OCI-LY1 (cell line): ENCODE results near the gene SMIM43.

ENCODE experiments used
- EZH2 ChIP-seq: fragments of 200-600 bp; sonication (generic), shearing (Covaris generic); IDR thresholded peaks from 2 replicates; pipeline ENCODE4 v1.8.0; 2017; ENCODE audit warnings: borderline replicate concordance, mixed run types, mild to moderate bottlenecking, antibody characterized with exemption, low read length, moderate library complexity, mixed read lengths
- TF ChIP-seq, protein P1 (sequence below): fragments of 200-600 bp; sonication (generic), shearing (Covaris generic); IDR thresholded peaks from 2 replicates; pipeline ENCODE4 v1.5.1; 2017; ENCODE audit warnings: mild to moderate bottlenecking, antibody characterized with exemption, low read length, moderate library complexity, mixed read lengths

- TF ChIP-seq, protein P1, sequence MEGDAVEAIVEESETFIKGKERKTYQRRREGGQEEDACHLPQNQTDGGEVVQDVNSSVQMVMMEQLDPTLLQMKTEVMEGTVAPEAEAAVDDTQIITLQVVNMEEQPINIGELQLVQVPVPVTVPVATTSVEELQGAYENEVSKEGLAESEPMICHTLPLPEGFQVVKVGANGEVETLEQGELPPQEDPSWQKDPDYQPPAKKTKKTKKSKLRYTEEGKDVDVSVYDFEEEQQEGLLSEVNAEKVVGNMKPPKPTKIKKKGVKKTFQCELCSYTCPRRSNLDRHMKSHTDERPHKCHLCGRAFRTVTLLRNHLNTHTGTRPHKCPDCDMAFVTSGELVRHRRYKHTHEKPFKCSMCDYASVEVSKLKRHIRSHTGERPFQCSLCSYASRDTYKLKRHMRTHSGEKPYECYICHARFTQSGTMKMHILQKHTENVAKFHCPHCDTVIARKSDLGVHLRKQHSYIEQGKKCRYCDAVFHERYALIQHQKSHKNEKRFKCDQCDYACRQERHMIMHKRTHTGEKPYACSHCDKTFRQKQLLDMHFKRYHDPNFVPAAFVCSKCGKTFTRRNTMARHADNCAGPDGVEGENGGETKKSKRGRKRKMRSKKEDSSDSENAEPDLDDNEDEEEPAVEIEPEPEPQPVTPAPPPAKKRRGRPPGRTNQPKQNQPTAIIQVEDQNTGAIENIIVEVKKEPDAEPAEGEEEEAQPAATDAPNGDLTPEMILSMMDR: no peak
- TF ChIP-seq EZH2: no peak
Measured at GRCh38 chr4:121728798-121729226, 36.2 kb downstream of the SMIM43 start.
